OCI-LY7 (cell line): ENCODE results near the gene DNM2. TPM values are rescaled to one million over a fixed set of nuclear protein-coding genes. Genes with fewer than 3 reads are reported as not detected.
A peak's percentile ranks its signal among the peaks of the same experiment; 100 is the strongest.

Experiments
- BruUV-seq: library from RNA; stranded (reverse); fragments of 400-500 nt; replicated peaks from 2 replicates; lab custom pipeline; 2021; lab: Mats Ljungman, UMichigan
- CTCF ChIA-PET: fragments of 300-600 bp; sonication (Branson Sonifier 250); formaldehyde crosslinking; loops from one replicate; lab custom pipeline; 2022; ENCODE audit warnings: antibody characterized with exemption; ENCODE audit not compliant: unreplicated experiment; lab: Charles Lee
- POLR2A ChIA-PET: fragments of 300-600 bp; sonication (Branson Sonifier 250); formaldehyde crosslinking; loops from one replicate; lab custom pipeline; 2022; ENCODE audit warnings: antibody characterized with exemption; lab: Charles Lee
- DNase-seq: peaks from one replicate; pipeline ENCODE4 v3.0.0-alpha.2; 2015; ENCODE audit warnings: low spot score
- H2AFZ ChIP-seq: fragments of 200-600 bp; sonication (generic), shearing (Covaris generic); 2 replicates; pipeline ENCODE4 v1.6.1; 2014; ENCODE audit warnings: mild to moderate bottlenecking, antibody characterized with exemption, low read length, moderate library complexity
- H3K27ac ChIP-seq: fragments of 200-600 bp; sonication (generic); 2 replicates; pipeline ENCODE4 v1.5.1; 2014; ENCODE audit warnings: mixed run types, low read depth, mild to moderate bottlenecking, moderate library complexity, low read length, inconsistent platforms; ENCODE audit not compliant: poor library complexity, severe bottlenecking
- H3K36me3 ChIP-seq: fragments of 200-600 bp; sonication (generic); 2 replicates; pipeline ENCODE4 v1.6.1; 2014; ENCODE audit warnings: mild to moderate bottlenecking, antibody characterized with exemption, low read length, moderate library complexity, mixed read lengths; ENCODE audit not compliant: insufficient read depth
- H3K4me1 ChIP-seq: fragments of 200-600 bp; sonication (generic); 2 replicates; pipeline ENCODE4 v1.5.1; 2014; ENCODE audit warnings: mild to moderate bottlenecking, low read length; ENCODE audit not compliant: insufficient read depth, poor library complexity, severe bottlenecking
- H3K4me2 ChIP-seq: fragments of 200-600 bp; sonication (generic); 2 replicates; pipeline ENCODE4 v1.6.1; 2014; ENCODE audit warnings: mild to moderate bottlenecking, low read length
- H3K4me3 ChIP-seq: fragments of 200-600 bp; sonication (generic); 2 replicates; pipeline ENCODE4 v1.5.1; 2014; ENCODE audit warnings: mild to moderate bottlenecking, low read depth, low read length; ENCODE audit not compliant: poor library complexity, severe bottlenecking
- H3K79me2 ChIP-seq: fragments of 200-600 bp; sonication (generic); 2 replicates; pipeline ENCODE4 v1.6.1; 2016; ENCODE audit warnings: low read depth, mild to moderate bottlenecking, low read length, moderate library complexity, mixed read lengths; ENCODE audit not compliant: insufficient read depth
- H3K9me2 ChIP-seq: fragments of 200-600 bp; sonication (generic); 2 replicates; pipeline ENCODE4 v1.6.1; 2016; ENCODE audit warnings: mild to moderate bottlenecking, low read length, mixed read lengths; ENCODE audit not compliant: insufficient read depth
- H3K9me3 ChIP-seq: fragments of 200-600 bp; sonication (generic); 2 replicates; pipeline ENCODE4 v1.6.1; 2014; ENCODE audit warnings: mild to moderate bottlenecking, mixed run types, low read length, mixed read lengths
- H4K20me1 ChIP-seq: fragments of 200-600 bp; sonication (generic); 2 replicates; pipeline ENCODE4 v1.6.1; 2014; ENCODE audit warnings: mild to moderate bottlenecking, antibody characterized with exemption, low read length, moderate library complexity, mixed read lengths; ENCODE audit not compliant: insufficient read depth
- EZH2phosphoT487 ChIP-seq: fragments of 200-600 bp; sonication (generic); IDR thresholded peaks from 2 replicates; pipeline ENCODE4 v1.6.1; 2018; ENCODE audit warnings: low read depth, borderline replicate concordance, mild to moderate bottlenecking, mixed run types, antibody characterized with exemption, low read length, moderate library complexity, mixed read lengths
- intact Hi-C: fragments of 100-400 bp; cut with micrococcal nuclease; formaldehyde crosslinking; loops from one replicate; pipeline ENCODE4 v1.10.0; 2022; ENCODE audit not compliant: unreplicated experiment
- total RNA-seq, 2 experiments: library from RNA; depleted of rRNA in 1 of 2; stranded (reverse); fragments of >200 nt in 1 of 2; shearing (Covaris generic) in 1 of 2; gene quantifications; 2 replicates each; pipeline ENCODE4 v1.2.3, GENCODE V29; 2014 to 2022
- TF ChIP-seq, protein P1 (sequence below): fragments of 200-600 bp; sonication (generic); conservative IDR thresholded peaks from 2 replicates; pipeline ENCODE4 v1.5.1; 2014; ENCODE audit warnings: mild to moderate bottlenecking, antibody characterized with exemption, low read length, moderate library complexity, mixed read lengths

DNM2 gene
- total RNA-seq, 2 experiments from 2014 or later: 139 to 165 TPM

DNA sequence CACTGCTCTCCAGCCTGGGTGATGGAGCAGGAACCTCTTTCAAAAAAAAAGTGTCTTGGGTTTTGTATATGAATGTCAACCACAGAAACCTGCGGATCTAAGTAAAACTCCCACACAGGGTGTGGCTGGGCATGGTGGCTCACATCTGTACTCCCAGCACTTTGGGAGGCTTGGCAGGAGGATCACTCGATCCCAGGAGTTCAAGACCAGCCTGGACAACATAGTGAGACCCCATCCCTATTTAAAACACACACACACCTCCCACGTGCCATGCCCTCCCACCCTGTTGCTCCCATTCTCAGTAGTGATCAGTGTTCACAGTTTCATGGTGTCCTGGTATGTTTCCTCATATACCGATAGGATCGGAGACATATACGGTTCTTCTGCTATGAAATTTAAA, 109.0 kb downstream of the DNM2 start:
- BruUV-seq: no TSS peak
- CTCF ChIA-PET: no interaction called here

DNA sequence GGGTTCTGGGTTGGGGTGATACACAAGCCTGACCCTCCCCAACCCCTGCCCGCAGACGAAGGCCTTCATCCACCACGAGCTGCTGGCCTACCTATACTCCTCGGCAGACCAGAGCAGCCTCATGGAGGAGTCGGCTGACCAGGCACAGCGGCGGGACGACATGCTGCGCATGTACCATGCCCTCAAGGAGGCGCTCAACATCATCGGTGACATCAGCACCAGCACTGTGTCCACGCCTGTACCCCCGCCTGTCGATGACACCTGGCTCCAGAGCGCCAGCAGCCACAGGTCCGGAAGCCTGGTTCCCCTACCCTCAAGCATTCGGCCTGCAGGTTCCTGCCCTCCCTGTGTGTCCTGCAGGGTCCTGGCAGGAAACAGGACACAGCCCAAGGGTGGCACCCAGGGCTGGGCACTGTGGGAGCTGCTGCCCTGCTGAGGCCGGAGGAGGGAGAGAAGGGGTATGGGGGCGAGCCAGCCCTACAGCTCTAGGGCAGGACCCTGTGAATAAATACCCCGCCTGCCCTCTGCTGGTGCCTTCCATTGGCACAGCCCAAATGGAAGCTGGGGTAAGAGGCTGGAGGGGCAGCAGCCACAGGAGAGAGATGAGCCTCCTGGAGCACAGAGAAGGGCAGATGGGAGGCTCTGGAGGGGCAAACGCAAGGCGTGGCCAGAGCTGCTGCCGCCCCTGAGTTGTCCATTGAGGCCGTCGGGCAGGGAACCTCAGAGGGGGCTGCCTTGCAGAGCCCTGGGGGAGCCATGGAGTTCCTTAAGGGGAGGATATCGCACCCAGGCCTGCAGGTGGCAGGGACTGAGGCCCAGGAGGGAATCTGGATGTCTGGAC, 111.3 kb downstream of the DNM2 start:
- ChIA-PET POLR2A (interaction anchor here (0.6 kb wide), 1 partner anchor 26 kb away, joined by 3 read pairs; no protein-coding TSS in a partner anchor), CTCF (interaction anchor here (1.1 kb wide), 1 partner anchor 127 kb away, joined by 3 read pairs; no protein-coding TSS in a partner anchor)
- H3K4me2 ChIP-seq: no peak overlapping the region
- no peaks in the 10 kb centered on the region for H3K79me2 ChIP-seq
- no peaks in the 10 kb centered on the region for H4K20me1 ChIP-seq
- DNase-seq: peak; percentile 43
- no peak overlapping the region for H2AFZ ChIP-seq
- BruUV-seq: no TSS peak
- H3K9me3 ChIP-seq: no peaks in the 10 kb centered on the region
- H3K9me2 ChIP-seq: no peaks in the 10 kb centered on the region
- intact Hi-C loops: loop anchor here (1.0 kb wide), 1 partner anchor 112 kb away; no protein-coding TSS in a partner anchor
- H3K4me3 ChIP-seq: no peak overlapping the region
- H3K4me1 ChIP-seq: no peaks in the 10 kb centered on the region
- peaks cover 62% of the 10 kb centered on the region for H3K36me3 ChIP-seq
- TF ChIP-seq, protein P1, sequence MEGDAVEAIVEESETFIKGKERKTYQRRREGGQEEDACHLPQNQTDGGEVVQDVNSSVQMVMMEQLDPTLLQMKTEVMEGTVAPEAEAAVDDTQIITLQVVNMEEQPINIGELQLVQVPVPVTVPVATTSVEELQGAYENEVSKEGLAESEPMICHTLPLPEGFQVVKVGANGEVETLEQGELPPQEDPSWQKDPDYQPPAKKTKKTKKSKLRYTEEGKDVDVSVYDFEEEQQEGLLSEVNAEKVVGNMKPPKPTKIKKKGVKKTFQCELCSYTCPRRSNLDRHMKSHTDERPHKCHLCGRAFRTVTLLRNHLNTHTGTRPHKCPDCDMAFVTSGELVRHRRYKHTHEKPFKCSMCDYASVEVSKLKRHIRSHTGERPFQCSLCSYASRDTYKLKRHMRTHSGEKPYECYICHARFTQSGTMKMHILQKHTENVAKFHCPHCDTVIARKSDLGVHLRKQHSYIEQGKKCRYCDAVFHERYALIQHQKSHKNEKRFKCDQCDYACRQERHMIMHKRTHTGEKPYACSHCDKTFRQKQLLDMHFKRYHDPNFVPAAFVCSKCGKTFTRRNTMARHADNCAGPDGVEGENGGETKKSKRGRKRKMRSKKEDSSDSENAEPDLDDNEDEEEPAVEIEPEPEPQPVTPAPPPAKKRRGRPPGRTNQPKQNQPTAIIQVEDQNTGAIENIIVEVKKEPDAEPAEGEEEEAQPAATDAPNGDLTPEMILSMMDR: peak; percentile 63
- no peak for TF ChIP-seq EZH2phosphoT487
- H3K27ac ChIP-seq: no peak overlapping the region

More for the DNA sequence above, 109.0 kb downstream of the DNM2 start:
- Histone ChIP-seq H3K4me1 (no peaks in the 10 kb centered on the region), H3K36me3 (peaks cover 59% of the 10 kb centered on the region), H3K9me3 (no peaks in the 10 kb centered on the region), H3K79me2 (no peaks in the 10 kb centered on the region), H3K27ac (no peak overlapping the region), H2AFZ (no peak overlapping the region), H3K4me3 (no peak overlapping the region), H4K20me1 (no peaks in the 10 kb centered on the region), H3K4me2 (no peak overlapping the region), H3K9me2 (no peaks in the 10 kb centered on the region)
- no peak for TF ChIP-seq EZH2phosphoT487
- TF ChIP-seq, protein P1: no peak
- intact Hi-C loops: no loop called here
- DNase-seq: no peak
- POLR2A ChIA-PET: no interaction called here

DNA sequence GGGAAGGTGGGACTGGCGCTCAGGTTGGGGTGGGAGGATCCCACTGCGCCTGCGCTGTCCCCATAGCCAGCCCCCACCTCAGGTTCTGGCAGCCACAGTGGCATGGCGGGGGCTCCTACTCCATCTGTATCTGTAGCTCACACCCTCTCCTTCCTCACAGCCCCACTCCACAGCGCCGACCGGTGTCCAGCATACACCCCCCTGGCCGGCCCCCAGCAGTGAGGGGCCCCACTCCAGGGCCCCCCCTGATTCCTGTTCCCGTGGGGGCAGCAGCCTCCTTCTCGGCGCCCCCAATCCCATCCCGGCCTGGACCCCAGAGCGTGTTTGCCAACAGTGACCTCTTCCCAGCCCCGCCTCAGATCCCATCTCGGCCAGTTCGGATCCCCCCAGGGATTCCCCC, 112.1 kb downstream of the DNM2 start:
- CTCF ChIA-PET: interaction anchor here (1.1 kb wide), 1 partner anchor 128 kb away, joined by 3 read pairs; no protein-coding TSS in a partner anchor
- POLR2A ChIA-PET: interaction anchor here (0.6 kb wide), 1 partner anchor 25 kb away, joined by 3 read pairs; no protein-coding TSS in a partner anchor
- no peaks in the 10 kb centered on the region for H4K20me1 ChIP-seq
- no peaks in the 10 kb centered on the region for H3K9me3 ChIP-seq
- peaks cover 57% of the 10 kb centered on the region for H3K36me3 ChIP-seq
- no peak overlapping the region for H3K27ac ChIP-seq
- DNase-seq: no peak
- TF ChIP-seq EZH2phosphoT487: no peak
- TF ChIP-seq, protein P1: no peak
- H2AFZ ChIP-seq: no peak overlapping the region
- intact Hi-C loops: loop anchor here (1.0 kb wide), 1 partner anchor 113 kb away; no protein-coding TSS in a partner anchor
- no peak overlapping the region for H3K4me2 ChIP-seq
- H3K9me2 ChIP-seq: no peaks in the 10 kb centered on the region
- no peaks in the 10 kb centered on the region; the same call in 1 of the 2 replicates for H3K79me2 ChIP-seq
- H3K4me1 ChIP-seq: peaks cover under 1% of the 10 kb centered on the region
- no peak overlapping the region for H3K4me3 ChIP-seq
- no TSS peak for BruUV-seq
